IMR-90 (cell line): ENCODE measurements around the gene PTPN22. TPM values are rescaled to one million over a fixed set of nuclear protein-coding genes. Genes with fewer than 3 reads are reported as not detected.
A peak's percentile ranks its signal among the peaks of the same experiment; 100 is the strongest.

ENCODE experiments used
- ATAC-seq: fragments of 200-7000 bp; cut with Tn5 transposase; 2 replicates; pipeline ENCODE4 v1.9.1; 2020; ENCODE audit warnings: low read depth, mild to moderate bottlenecking, moderate library complexity
- BruUV-seq: library from RNA; stranded (reverse); fragments of 400-500 nt; replicated peaks from 2 replicates; lab custom pipeline; 2021; lab: Mats Ljungman, UMichigan
- CTCF ChIA-PET: fragments of 300-600 bp; formaldehyde crosslinking; extraction: SDS; loops from one replicate; lab custom pipeline; 2021; ENCODE audit warnings: antibody characterized with exemption; lab: Yijun Ruan, JAX
- POLR2A ChIA-PET: fragments of 300-600 bp; sonication (Branson Sonifier 250); formaldehyde crosslinking; loops from one replicate; lab custom pipeline; 2022; ENCODE audit warnings: antibody characterized with exemption; ENCODE audit not compliant: unreplicated experiment; lab: Charles Lee
- DNase-seq: peaks from one replicate; pipeline ENCODE4 v3.0.0; 2013
- H2AFZ ChIP-seq: replicated peaks from 2 replicates; pipeline ENCODE3; 2013; ENCODE audit warnings: low read length, mild to moderate bottlenecking; ENCODE audit not compliant: poor library complexity
- H2AK5ac ChIP-seq: 2 replicates; pipeline ENCODE4 v1.6.1; 2013; ENCODE audit warnings: low read depth, low read length, inconsistent platforms
- H2AK9ac ChIP-seq: replicated peaks from 2 replicates; pipeline ENCODE3; 2013; ENCODE audit warnings: mild to moderate bottlenecking, low read depth, low read length, moderate library complexity; ENCODE audit not compliant: poor library complexity
- H2BK120ac ChIP-seq: 2 replicates; pipeline ENCODE4 v1.6.1; 2013; ENCODE audit warnings: low read depth, low read length, inconsistent platforms
- H2BK15ac ChIP-seq: 3 replicates; pipeline ENCODE4 v1.6.1; 2013; ENCODE audit warnings: low read depth, low read length, inconsistent platforms
- H2BK20ac ChIP-seq: 2 replicates; pipeline ENCODE4 v1.6.1; 2013; ENCODE audit warnings: low read depth, mild to moderate bottlenecking, inconsistent platforms, low read length, moderate library complexity
- H2BK5ac ChIP-seq: 2 replicates; pipeline ENCODE4 v1.6.1; 2013; ENCODE audit warnings: mild to moderate bottlenecking, low read depth, low read length, inconsistent platforms; ENCODE audit not compliant: poor library complexity, severe bottlenecking
- H3K14ac ChIP-seq: replicated peaks from 2 replicates; pipeline ENCODE4 v1.6.1; 2013; ENCODE audit warnings: low read depth, low read length, inconsistent platforms
- H3K18ac ChIP-seq: 2 replicates; pipeline ENCODE4 v1.6.1; 2013; ENCODE audit warnings: low read depth, low read length, control low read depth
- H3K23ac ChIP-seq: 2 replicates; pipeline ENCODE4 v1.6.1; 2013; ENCODE audit warnings: low read depth, low read length, inconsistent platforms
- H3K27ac ChIP-seq: 2 replicates; pipeline ENCODE4 v1.5.1; 2013; ENCODE audit warnings: mild to moderate bottlenecking, control low read depth, low read length; ENCODE audit not compliant: insufficient read depth
- H3K27me3 ChIP-seq: 2 replicates; pipeline ENCODE4 v1.6.1; 2013; ENCODE audit warnings: low read length; ENCODE audit not compliant: control insufficient read depth, insufficient read depth
- H3K36me3 ChIP-seq: 2 replicates; pipeline ENCODE4 v1.6.1; 2013; ENCODE audit warnings: low read length, mixed read lengths; ENCODE audit not compliant: control insufficient read depth, insufficient read depth
- H3K4ac ChIP-seq: 2 replicates; pipeline ENCODE4 v1.6.1; 2013; ENCODE audit warnings: low read depth, low read length, inconsistent platforms
- H3K4me1 ChIP-seq: 2 replicates; pipeline ENCODE4 v1.6.1; 2013; ENCODE audit warnings: low read length, mixed read lengths; ENCODE audit not compliant: control insufficient read depth, insufficient read depth
- H3K4me2 ChIP-seq: 2 replicates; pipeline ENCODE4 v1.6.1; 2013; ENCODE audit warnings: low read depth, mild to moderate bottlenecking, control low read depth, low read length, moderate library complexity
- H3K4me3 ChIP-seq: 2 replicates; pipeline ENCODE4 v1.5.1; 2013; ENCODE audit warnings: low read depth, mild to moderate bottlenecking, control low read depth, low read length, moderate library complexity; ENCODE audit not compliant: insufficient read depth
- H3K56ac ChIP-seq: 2 replicates; pipeline ENCODE4 v1.6.1; 2013; ENCODE audit warnings: low read length, inconsistent platforms; ENCODE audit not compliant: insufficient read depth; ENCODE audit errors: extremely low read depth
- H3K79me1 ChIP-seq, 2 experiments: 2 replicates each; pipeline ENCODE4 v1.6.1; 2013; ENCODE audit warnings: low read length in 2 of 2, inconsistent platforms in 1 of 2, low read depth in 1 of 2
- H3K9ac ChIP-seq: 2 replicates; pipeline ENCODE4 v1.6.1; 2013; ENCODE audit warnings: low read depth, low read length, control low read depth
- H3K9me1 ChIP-seq: 2 replicates; pipeline ENCODE4 v1.6.1; 2013; ENCODE audit warnings: low read length, inconsistent platforms; ENCODE audit not compliant: insufficient read depth
- H3K9me3 ChIP-seq: 2 replicates; pipeline ENCODE4 v1.6.1; 2013; ENCODE audit warnings: low read length; ENCODE audit not compliant: control insufficient read depth, insufficient read depth
- H4K20me1 ChIP-seq: 2 replicates; pipeline ENCODE4 v1.6.1; 2013; ENCODE audit warnings: low read length, inconsistent platforms; ENCODE audit not compliant: insufficient read depth
- H4K5ac ChIP-seq: 2 replicates; pipeline ENCODE4 v1.6.1; 2013; ENCODE audit warnings: mild to moderate bottlenecking, low read depth, low read length, control low read depth
- H4K8ac ChIP-seq, 2 experiments: 2 replicates each; pipeline ENCODE4 v1.6.1; 2013; ENCODE audit warnings: low read depth in 2 of 2, low read length in 2 of 2, control low read depth in 1 of 2, inconsistent platforms in 1 of 2
- H4K91ac ChIP-seq: 2 replicates; pipeline ENCODE4 v1.6.1; 2013; ENCODE audit warnings: low read depth, low read length, inconsistent platforms; ENCODE audit not compliant: insufficient read depth
- BHLHE40 ChIP-seq: fragments of 150-350 bp; IDR thresholded peaks from 2 replicates; pipeline ENCODE4 v1.6.1; 2016; ENCODE audit warnings: mild to moderate bottlenecking, low read depth, low read length
- CEBPB ChIP-seq: IDR thresholded peaks from 2 replicates; pipeline ENCODE4 v1.6.1; 2012; ENCODE audit warnings: low read depth, low read length, improper control_type of control experiment
- CHD1 ChIP-seq: IDR thresholded peaks from 2 replicates; pipeline ENCODE4 v1.6.1; 2012; ENCODE audit warnings: low read depth, low read length, improper control_type of control experiment
- CTCF ChIP-seq: conservative IDR thresholded peaks from 2 replicates; pipeline ENCODE4 v1.5.1; 2012; ENCODE audit warnings: mild to moderate bottlenecking, low read depth, low read length, improper control_type of control experiment
- MAFK ChIP-seq: IDR thresholded peaks from 2 replicates; pipeline ENCODE4 v1.6.1; 2012; ENCODE audit warnings: low read depth, low read length, improper control_type of control experiment
- MXI1 ChIP-seq: IDR thresholded peaks from 2 replicates; pipeline ENCODE4 v1.6.1; 2012; ENCODE audit warnings: low read depth, mild to moderate bottlenecking, low read length, moderate library complexity, borderline replicate concordance
- NFE2L2 ChIP-seq: fragments of 150-350 bp; IDR thresholded peaks from 2 replicates; pipeline ENCODE4 v1.6.1; 2016; ENCODE audit warnings: low read depth, mild to moderate bottlenecking, low read length
- POLR2A ChIP-seq: IDR thresholded peaks from 2 replicates; pipeline ENCODE4 v1.6.1; 2012; ENCODE audit warnings: mild to moderate bottlenecking, low read depth, low read length
- RAD21 ChIP-seq: IDR thresholded peaks from 2 replicates; pipeline ENCODE4 v1.6.1; 2012; ENCODE audit warnings: low read length, improper control_type of control experiment
- RCOR1 ChIP-seq: IDR thresholded peaks from 2 replicates; pipeline ENCODE4 v1.6.1; 2012; ENCODE audit warnings: mild to moderate bottlenecking, low read length, improper control_type of control experiment; ENCODE audit not compliant: insufficient replicate concordance
- RFX5 ChIP-seq: IDR thresholded peaks from 2 replicates; pipeline ENCODE4 v1.8.0; 2012; ENCODE audit warnings: low read depth, mild to moderate bottlenecking, low read length, moderate library complexity
- USF2 ChIP-seq: fragments of 150-350 bp; IDR thresholded peaks from 2 replicates; pipeline ENCODE4 v1.6.1; 2017; ENCODE audit warnings: mild to moderate bottlenecking, antibody characterized with exemption, low read length, low read depth
- WGBS, 2 experiments: methylation state at CpG; one replicate each; pipeline versions ENCODE4 v1.1.5 to v1.1.7; 2013; ENCODE audit warnings: missing lambda C conversion rate in 2 of 2; ENCODE audit not compliant: insufficient read length in 1 of 2; ENCODE audit errors: extremely low coverage in 2 of 2; 5-methylcytosine and 5-hydroxymethylcytosine counted together
- dilution Hi-C: fragments of 300-500 bp; cut with HindIII; formaldehyde crosslinking; loops from one replicate; pipeline ENCODE4 v1.14.3; 2018; ENCODE audit warnings: low sequenced_read_pairs; ENCODE audit not compliant: unreplicated experiment
- in situ Hi-C: fragments of 300-500 bp; cut with MboI; formaldehyde crosslinking; loops from 3 replicates; pipeline ENCODE4 v1.14.3; 2019; ENCODE audit warnings: low sequenced_read_pairs, inconsistent platforms, mixed read lengths
- intact Hi-C: fragments of 100-400 bp; cut with micrococcal nuclease; formaldehyde crosslinking; loops from 2 replicates; pipeline ENCODE4 v1.10.0; 2022
- polyA plus RNA-seq, 3 experiments: library from polyadenylated mRNA; depleted of rRNA; stranded (reverse); fragments of >200 nt; gene quantifications; 2 replicates each; pipeline ENCODE4 v1.2.3, GENCODE V29; 2012; ENCODE audit warnings: low replicate concordance in 1 of 3
- total RNA-seq: library from RNA; depleted of rRNA; stranded (reverse); fragments of >200 nt; gene quantifications from 2 replicates; pipeline ENCODE4 v1.2.3, GENCODE V29; 2012

The PTPN22 gene
- total and polyA plus RNA-seq, 2 of the 4 experiments (the other 2 are of a cell fraction), result 0.14 to 0.18 TPM

- DNase-seq, result peak; percentile 11
- POLR2A ChIA-PET, result no interaction called here
- in situ Hi-C loops (no loop called here), dilution Hi-C loops (no loop called here), intact Hi-C loops (no loop called here)
- H3K18ac ChIP-seq, result no peak overlapping the region
- no peak overlapping the region for H3K23ac ChIP-seq
- TF ChIP-seq CTCF, result no peak
- TF ChIP-seq MAFK, result no peak
- no peak for TF ChIP-seq CEBPB
- no peak for TF ChIP-seq MXI1
- TF ChIP-seq RAD21, result no peak
- TF ChIP-seq POLR2A, result no peak
- TF ChIP-seq BHLHE40, result no peak
- TF ChIP-seq RCOR1, result no peak
- TF ChIP-seq CHD1, result no peak
- no peak for TF ChIP-seq NFE2L2
- no peak for TF ChIP-seq RFX5
- no peak for TF ChIP-seq USF2
- H2BK15ac ChIP-seq, result no peak overlapping the region
- no peak overlapping the region for H2BK5ac ChIP-seq
- peaks cover 4% of the 10 kb centered on the region; the same call in 1 of the 2 replicates for H3K36me3 ChIP-seq
- no peak overlapping the region for H3K27ac ChIP-seq
- no peaks in the 10 kb centered on the region for H3K9me3 ChIP-seq
- no peak for ATAC-seq
- H3K4me3 ChIP-seq, result no peak overlapping the region
- H4K8ac ChIP-seq, result no peak overlapping the region
- no peaks in the 10 kb centered on the region for H3K4me1 ChIP-seq
- no peaks in the 10 kb centered on the region for H4K20me1 ChIP-seq
- no peak overlapping the region for H2BK20ac ChIP-seq
- peaks cover 3 to 12% of the 10 kb centered on the region in 2 experiments for H3K79me1 ChIP-seq
- no peak overlapping the region for H4K5ac ChIP-seq
- H3K27me3 ChIP-seq, result no peaks in the 10 kb centered on the region
- no peak overlapping the region for H3K14ac ChIP-seq
- H4K91ac ChIP-seq, result no peak overlapping the region
- H2AFZ ChIP-seq, result no peak overlapping the region
- no peak overlapping the region for H3K9ac ChIP-seq
- H3K4ac ChIP-seq, result no peak overlapping the region
- H3K4me2 ChIP-seq, result no peak overlapping the region
- WGBS, 2 experiments, result no CpG with 5 or more reads among the region's 2 CpGs
- no peak overlapping the region for H2AK9ac ChIP-seq
- CTCF ChIA-PET, result interaction anchor here (0.6 kb wide), 1 partner anchor 685 kb away, joined by 6 read pairs; no protein-coding TSS in a partner anchor
- H2BK120ac ChIP-seq, result no peak overlapping the region
- no peak overlapping the region for H2AK5ac ChIP-seq
- H3K9me1 ChIP-seq, result no peaks in the 10 kb centered on the region
- no TSS peak for BruUV-seq
- no peak overlapping the region for H3K56ac ChIP-seq
Measured at GRCh38 chr1:113765306-113766230, 105.9 kb downstream of the PTPN22 start.
